Measurements from ENCODE around the gene PIGT.

DNA sequence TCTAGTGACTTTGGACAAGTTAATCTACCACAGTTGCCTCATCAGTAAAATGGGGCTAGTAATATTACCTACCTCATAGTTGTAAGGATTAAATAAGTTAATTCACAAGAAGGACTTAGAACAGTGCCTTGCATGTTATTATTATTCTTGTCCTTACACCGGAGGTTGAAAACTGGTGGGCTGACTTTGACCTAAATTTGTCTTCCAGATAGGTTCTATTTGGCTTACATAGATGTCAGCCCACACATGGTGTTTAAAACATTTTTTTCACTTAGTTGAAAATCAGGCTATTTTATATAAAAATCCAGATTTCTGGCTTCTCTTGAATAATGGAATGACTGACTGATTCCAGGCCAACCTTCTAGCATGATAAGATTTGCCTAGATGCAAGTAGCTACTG lies 49.7 kb upstream of the PIGT start:
- no peak for TF ChIP-seq CHD2 (IDR thresholded peaks at IDR 0.05; ENCODE audit: low read length, partially characterized antibody)
- TF ChIP-seq, protein P1, sequence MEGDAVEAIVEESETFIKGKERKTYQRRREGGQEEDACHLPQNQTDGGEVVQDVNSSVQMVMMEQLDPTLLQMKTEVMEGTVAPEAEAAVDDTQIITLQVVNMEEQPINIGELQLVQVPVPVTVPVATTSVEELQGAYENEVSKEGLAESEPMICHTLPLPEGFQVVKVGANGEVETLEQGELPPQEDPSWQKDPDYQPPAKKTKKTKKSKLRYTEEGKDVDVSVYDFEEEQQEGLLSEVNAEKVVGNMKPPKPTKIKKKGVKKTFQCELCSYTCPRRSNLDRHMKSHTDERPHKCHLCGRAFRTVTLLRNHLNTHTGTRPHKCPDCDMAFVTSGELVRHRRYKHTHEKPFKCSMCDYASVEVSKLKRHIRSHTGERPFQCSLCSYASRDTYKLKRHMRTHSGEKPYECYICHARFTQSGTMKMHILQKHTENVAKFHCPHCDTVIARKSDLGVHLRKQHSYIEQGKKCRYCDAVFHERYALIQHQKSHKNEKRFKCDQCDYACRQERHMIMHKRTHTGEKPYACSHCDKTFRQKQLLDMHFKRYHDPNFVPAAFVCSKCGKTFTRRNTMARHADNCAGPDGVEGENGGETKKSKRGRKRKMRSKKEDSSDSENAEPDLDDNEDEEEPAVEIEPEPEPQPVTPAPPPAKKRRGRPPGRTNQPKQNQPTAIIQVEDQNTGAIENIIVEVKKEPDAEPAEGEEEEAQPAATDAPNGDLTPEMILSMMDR (IDR thresholded peaks at IDR 0.05) = no peak
- no peak for TF ChIP-seq SIN3A (IDR thresholded peaks at IDR 0.05; ENCODE audit: borderline replicate concordance, low read depth, low read length)

Data from SK-N-SH (cell line).